Right atrium auricular region (tissue), 2 donors: ENCODE measurements around the gene CTSS. TPM values are rescaled to one million over a fixed set of nuclear protein-coding genes. Genes with fewer than 3 reads are reported as not detected.

Experiments
- DNase-seq: peaks from one replicate; pipeline ENCODE4 v3.0.0-alpha.2; 2019; ENCODE audit warnings: low spot score
- H3K27ac ChIP-seq, 2 donors: fragments of 200-600 bp; sonication (generic); 1 replicate in 1 of 2; 2 replicates in 1 of 2; pipeline ENCODE4 v1.5.1; 2016 to 2019
- H3K27me3 ChIP-seq, 2 donors: fragments of 200-600 bp; sonication (generic); one replicate each; pipeline versions ENCODE4 v1.5.1 to v1.6.0; 2017 to 2019
- H3K36me3 ChIP-seq: fragments of 200-600 bp; sonication (generic); one replicate; pipeline ENCODE4 v1.5.1; 2016
- H3K4me1 ChIP-seq, 2 donors: fragments of 200-600 bp; sonication (generic); one replicate each; pipeline versions ENCODE4 v1.5.1 to v1.6.0; 2017 to 2019
- H3K4me3 ChIP-seq, 2 donors: fragments of 200-600 bp; sonication (generic); 1 replicate in 1 of 2; 2 replicates in 1 of 2; pipeline ENCODE4 v1.5.1; 2017 to 2019; ENCODE audit warnings: mild to moderate bottlenecking in 1 of 2, moderate library complexity in 1 of 2
- H3K9me3 ChIP-seq, 2 donors: fragments of 200-600 bp; sonication (generic); one replicate each; pipeline ENCODE4 v1.5.1; 2019
- CTCF ChIP-seq, 2 donors: fragments of 200-600 bp; sonication (generic); IDR thresholded peaks; one replicate each; pipeline ENCODE4 v1.5.1; 2019; ENCODE audit warnings: antibody characterized with exemption in 2 of 2
- total RNA-seq, 2 donors: library from RNA; depleted of rRNA; stranded (reverse); fragments of >200 nt; gene quantifications; one replicate each; pipeline ENCODE4 v1.1.0, GENCODE V29; 2016

The CTSS gene
- total RNA-seq, 2 donors from 2014 or later: 7.3 to 33.2 TPM

- Histone ChIP-seq H3K4me1 (no peaks in the 10 kb centered on the region), H3K4me3 (no peak overlapping the region), H3K36me3 (no peaks in the 10 kb centered on the region), H3K27me3 (no peaks in the 10 kb centered on the region), H3K9me3 (no peaks in the 10 kb centered on the region), H3K27ac (no peak overlapping the region)
- TF ChIP-seq CTCF (IDR thresholded peaks at IDR 0.05): no peak
- DNase-seq: no peak
These were observed 3.8 kb downstream of the CTSS start for GRCh38 chr1:150761801-150762200.

GRCh38 chr1:150760013-150760412, 5.6 kb downstream of the CTSS start:
- Histone ChIP-seq H3K9me3 (no peaks in the 10 kb centered on the region), H3K27me3 (no peaks in the 10 kb centered on the region), H3K4me1 (no peaks in the 10 kb centered on the region), H3K4me3 (no peak overlapping the region), H3K27ac (no peak overlapping the region), H3K36me3 (no peaks in the 10 kb centered on the region)
- no peak for TF ChIP-seq CTCF (IDR thresholded peaks at IDR 0.05)
- DNase-seq: no peak

- H3K4me3 ChIP-seq: no peak overlapping the region
- no peaks in the 10 kb centered on the region for H3K4me1 ChIP-seq
- H3K27me3 ChIP-seq: no peaks in the 10 kb centered on the region
- H3K9me3 ChIP-seq: no peaks in the 10 kb centered on the region
- peaks cover 3% of the 10 kb centered on the region for H3K36me3 ChIP-seq
- TF ChIP-seq CTCF (IDR thresholded peaks at IDR 0.05): no peak
- H3K27ac ChIP-seq: no peak overlapping the region
- no peak for DNase-seq
These were observed 12.2 kb downstream of the CTSS start for GRCh38 chr1:150753416-150753815.

GRCh38 chr1:150751443-150751842, 14.1 kb downstream of the CTSS start:
- no peaks in the 10 kb centered on the region for H3K9me3 ChIP-seq
- no peak overlapping the region for H3K27ac ChIP-seq
- no peaks in the 10 kb centered on the region for H3K4me1 ChIP-seq
- no peaks in the 10 kb centered on the region for H3K27me3 ChIP-seq
- TF ChIP-seq CTCF (IDR thresholded peaks at IDR 0.05): no peak
- H3K4me3 ChIP-seq: no peak overlapping the region
- peaks cover 3% of the 10 kb centered on the region for H3K36me3 ChIP-seq
- no peak for DNase-seq

- Histone ChIP-seq H3K4me3 (no peak overlapping the region), H3K27ac (no peak overlapping the region), H3K9me3 (no peaks in the 10 kb centered on the region), H3K36me3 (peaks cover 3% of the 10 kb centered on the region), H3K27me3 (no peaks in the 10 kb centered on the region), H3K4me1 (no peaks in the 10 kb centered on the region)
- DNase-seq: no peak
- TF ChIP-seq CTCF (IDR thresholded peaks at IDR 0.05): no peak
These were observed 15.8 kb downstream of the CTSS start for GRCh38 chr1:150749720-150750311.
